Activated T-cell treated with anti-CD3 and anti-CD28 coated beads for 24 hours (primary cell): ENCODE data around the gene PLPPR2.
"Not testable (repeated sequence)": the region's sequence is repeated elsewhere in the genome, so short reads cannot be mapped to it uniquely, and the experiment has no call there.

ENCODE experiments used
- DNase-seq: peaks from one replicate; pipeline ENCODE4 v3.0.0-alpha.2; 2020; ENCODE audit warnings: low read depth

PLPPR2 gene

DNA sequence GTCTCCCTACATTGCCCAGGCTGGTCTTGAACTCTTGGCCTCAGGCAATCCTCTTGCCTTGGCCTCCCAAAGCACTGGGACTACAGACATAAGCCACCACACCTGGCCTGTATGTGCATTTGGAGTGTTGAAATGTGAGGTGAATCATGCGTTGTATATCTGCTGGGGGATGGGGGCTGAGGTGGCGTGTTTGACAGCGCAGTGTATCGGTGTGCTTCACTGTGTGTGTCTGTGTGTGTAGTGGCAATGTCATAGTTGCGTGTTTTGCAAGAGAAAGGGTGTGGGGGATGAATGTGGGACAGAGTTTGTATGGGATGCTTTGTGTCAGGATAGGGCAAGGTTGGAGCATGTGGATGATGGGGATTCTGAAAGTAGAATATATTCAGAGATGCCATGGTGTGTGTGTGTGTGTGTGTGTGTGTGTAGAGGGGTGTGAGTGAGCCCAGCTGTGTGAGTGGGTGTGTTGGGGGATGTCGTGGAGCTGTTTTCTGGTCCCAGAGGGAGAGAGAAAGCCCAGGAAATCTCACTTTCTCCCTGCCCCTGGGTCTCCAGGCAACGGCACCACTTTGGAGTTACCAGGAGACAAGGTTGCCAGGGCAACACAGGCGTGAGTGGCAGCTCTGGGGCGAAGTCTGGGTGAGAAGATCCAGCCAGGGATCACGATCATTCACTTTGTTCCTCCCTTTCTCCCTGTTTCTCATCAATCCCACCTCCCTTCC is 18.1 kb downstream of the PLPPR2 start:
- DNase-seq: no peak

DNA sequence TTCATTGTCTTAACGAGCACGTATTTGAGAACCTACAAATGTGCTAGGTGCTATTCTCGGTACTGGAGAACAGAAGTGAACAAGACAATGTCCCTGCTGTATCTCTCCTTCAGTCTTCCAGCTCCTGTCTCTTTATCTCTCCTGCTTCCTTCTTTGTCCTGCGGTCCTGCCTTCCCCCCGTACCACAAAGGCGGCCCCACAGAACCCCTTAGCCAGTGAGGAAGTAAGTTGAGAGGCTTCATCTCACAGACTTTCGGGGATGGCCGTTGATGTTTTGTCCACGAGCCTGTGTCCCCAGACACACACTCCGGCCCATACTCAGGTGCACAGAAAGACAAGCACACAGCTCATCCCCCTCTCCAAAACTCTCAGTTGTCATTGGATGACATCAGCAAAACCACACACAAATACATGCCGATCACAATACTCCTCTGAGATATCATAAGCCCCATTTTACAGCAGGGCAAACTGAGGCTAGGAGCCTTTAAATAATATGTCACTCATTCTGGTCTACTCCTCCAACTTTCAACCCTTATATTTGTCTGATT is 18.7 kb downstream of the PLPPR2 start:
- DNase-seq: no peak

DNA sequence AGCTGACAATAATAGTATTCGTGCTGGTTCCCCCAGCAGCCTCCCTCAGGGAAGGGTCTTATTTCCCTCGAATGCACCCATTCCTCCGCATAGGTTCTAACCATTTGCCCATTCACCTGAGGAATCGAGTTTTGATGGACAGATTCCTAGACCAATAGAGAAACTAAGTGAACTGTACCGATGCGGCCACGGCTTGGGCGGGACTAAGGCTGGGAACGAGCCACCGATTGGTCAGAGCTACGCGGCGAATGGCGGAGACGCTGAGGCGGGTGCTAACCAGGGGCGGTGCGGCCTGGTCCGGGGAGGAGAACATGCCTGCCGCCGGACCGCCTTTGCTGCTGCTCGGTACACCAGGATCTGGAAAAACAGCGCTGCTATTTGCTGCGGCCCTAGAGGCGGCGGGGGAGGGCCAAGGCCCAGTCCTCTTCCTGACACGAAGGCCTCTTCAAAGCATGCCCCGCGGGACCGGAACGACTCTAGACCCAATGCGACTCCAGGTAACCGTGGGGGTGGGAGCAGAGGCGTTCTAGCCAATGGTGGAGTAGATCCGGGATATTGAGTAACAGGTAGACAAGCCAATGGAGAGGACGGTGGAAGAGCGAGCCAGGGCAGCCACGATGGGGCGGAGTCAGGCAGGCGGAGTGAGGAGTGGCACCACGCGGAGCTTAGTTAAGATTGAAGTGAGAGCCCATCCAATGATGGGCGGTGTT is 19.4 kb downstream of the PLPPR2 start, which contains the start of gene SWSAP1:
Gene SWSAP1 (plus strand): TSS at position 234 of the 710 bp plus-strand sequence. CDS start 15 bp downstream, at position 249.
- DNase-seq: peak; percentile 95

DNA sequence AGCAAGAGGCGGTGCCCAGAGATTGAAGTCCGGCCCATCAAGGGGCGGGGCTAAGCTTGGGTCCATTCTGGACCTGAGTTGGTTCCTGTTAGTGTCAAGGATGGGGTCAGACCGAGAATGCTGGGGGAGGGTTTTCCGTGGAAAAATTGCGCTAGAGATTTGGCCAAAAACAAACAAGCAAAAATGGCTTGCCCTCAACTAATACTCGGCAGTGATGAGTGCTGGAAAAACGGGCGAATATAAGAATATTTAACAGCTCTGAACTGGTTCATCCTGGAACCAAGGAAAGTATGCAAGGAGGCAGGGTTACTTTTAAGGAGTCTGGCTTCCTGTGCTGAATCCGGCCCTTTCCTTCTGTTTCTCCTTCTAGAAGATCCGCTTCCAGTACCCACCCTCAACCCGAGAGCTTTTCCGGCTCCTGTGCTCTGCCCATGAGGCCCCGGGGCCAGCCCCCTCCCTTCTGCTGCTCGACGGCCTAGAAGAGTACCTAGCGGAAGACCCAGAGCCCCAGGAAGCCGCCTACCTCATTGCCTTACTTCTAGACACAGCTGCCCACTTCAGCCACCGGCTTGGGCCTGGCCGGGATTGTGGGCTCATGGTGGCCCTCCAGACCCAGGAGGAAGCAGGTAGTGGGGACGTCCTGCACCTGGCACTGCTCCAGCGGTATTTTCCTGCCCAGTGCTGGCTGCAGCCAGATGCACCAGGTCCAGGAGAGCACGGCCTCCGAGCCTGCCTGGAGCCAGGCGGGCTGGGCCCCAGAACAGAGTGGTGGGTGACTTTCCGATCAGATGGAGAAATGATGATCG is 20.1 kb downstream of the PLPPR2 start:
- DNase-seq: peak; percentile 55

DNA sequence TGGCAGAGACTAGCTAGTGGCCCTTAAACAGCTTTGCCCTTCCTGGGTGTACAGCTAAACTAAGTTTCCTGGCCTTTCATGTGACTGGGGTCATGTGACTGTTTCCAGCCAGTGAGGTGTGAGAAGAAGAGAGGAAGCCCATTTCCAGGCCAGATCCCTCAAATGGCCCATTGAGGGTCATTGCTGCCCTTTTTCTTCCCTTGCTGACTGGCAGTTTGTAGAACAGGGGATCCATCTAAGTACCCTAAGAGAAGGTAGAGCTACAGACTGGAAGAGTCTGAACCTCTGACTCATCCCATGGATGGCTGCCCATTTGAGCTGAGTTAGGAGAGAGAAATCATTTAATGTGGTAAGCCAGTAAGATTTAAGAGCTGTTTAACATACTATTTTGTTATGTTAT is 22.0 kb downstream of the PLPPR2 start:
- DNase-seq: no peak

DNA sequence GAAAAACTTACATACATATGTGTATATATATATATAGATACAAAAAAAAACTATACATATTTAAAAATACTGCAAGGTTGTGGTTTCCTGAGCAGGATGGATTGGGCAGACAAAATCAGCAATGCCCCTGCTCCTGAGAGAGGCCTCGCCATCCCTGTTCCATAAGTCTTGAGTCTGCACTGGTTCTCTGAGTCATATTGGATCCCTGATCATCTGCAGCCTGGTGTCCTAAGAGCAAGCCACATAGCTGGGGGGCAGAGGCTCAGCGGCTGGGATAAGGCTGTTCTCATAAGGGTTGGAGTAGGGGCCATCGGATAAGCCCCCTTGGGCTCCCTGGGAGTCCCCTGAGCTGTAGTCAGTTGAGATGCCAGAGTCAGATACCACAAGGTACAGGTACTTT is 22.5 kb downstream of the PLPPR2 start:
- no peak for DNase-seq

DNA sequence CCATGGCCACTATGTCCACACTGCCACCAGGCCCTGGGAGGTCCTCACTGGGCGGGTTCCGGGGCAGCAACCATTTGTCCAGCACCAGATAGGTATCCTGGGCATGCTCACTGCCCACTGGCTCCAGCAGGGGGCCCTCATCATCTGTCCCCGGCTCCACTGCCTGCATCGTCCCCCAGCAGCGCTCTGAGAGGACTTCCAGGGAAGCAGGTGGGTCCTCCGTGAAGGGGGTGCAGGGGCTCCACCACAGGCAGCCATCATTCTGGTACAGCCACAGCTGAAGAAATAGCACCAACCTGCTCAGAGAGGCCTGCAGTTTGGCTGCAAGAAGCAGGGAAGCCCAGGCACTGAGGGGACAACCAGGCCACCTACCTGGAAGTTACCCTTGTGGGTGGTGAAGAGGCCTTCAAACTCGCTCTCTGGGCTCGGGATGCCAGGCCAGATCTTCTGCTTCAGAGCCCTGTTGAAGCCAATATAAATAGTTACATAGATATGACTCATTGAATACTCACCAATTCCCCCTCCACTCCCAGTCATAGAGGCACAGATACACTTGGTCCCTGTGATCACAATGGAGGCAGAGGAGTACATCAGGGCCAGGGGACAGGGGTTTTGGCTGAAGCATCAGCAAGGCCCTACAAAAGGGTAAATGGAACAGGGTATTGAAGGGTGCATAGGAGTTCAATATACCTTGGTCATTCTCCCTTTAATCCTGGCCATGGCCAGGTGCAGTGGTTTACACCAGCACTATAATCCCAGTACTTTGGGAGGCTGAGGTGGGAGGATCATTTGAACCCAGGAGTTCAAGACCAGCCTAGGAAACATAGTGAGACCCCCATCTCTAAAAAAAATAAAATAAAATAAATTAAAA is 23.3 kb downstream of the PLPPR2 start:
- DNase-seq: no peak

DNA sequence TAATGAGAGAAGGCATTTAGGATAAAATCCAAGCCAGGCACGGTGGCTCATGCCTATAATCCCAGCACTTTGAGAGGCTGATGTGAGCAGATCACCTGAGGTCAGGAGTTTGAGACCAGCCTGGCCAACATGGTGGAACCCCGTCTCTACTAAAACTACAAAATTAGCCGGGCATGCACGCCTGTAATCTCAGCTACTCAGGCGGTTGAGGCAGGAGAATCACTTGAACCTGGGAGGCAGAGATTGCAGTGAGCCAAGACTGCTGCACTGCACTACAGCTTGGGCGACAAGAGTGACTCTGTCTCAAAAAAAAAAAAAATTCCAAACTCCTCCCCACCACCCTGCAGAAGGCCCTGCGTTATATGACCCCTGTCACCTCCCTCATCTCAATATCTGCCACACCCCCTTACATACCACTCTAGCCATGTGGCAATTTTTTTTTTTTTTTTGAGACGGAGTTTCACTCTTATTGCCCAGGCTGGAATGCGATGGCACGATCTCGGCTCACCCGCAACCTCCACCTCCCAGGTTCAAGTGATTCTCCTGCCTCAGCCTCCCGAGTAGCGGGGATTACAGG is 24.1 kb downstream of the PLPPR2 start:
- DNase-seq: not testable (repeated sequence)

DNA sequence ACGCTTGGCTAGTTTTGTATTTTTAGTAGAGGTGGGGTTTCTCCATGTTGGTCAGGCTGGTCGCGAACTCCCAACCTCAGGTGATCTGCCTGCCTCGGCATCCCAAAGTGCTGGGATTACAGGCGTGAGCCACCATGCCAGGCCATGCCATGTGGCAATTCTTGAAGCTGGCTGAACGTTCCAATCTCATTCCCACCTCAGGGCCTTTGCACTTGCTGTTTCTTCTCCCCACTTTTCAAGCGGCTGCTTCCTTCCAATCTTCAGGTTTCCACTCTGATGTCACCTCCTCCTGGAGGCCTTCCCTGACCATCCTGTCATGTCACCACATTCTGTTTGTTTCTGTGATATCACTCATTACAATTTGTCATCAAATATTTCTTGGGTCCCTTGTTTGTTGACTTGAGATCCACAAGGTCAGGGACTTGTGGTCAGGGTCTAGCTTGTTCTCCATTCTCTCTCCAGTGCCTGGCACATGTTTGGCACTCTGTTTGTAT is 24.7 kb downstream of the PLPPR2 start:
- DNase-seq: no peak

DNA sequence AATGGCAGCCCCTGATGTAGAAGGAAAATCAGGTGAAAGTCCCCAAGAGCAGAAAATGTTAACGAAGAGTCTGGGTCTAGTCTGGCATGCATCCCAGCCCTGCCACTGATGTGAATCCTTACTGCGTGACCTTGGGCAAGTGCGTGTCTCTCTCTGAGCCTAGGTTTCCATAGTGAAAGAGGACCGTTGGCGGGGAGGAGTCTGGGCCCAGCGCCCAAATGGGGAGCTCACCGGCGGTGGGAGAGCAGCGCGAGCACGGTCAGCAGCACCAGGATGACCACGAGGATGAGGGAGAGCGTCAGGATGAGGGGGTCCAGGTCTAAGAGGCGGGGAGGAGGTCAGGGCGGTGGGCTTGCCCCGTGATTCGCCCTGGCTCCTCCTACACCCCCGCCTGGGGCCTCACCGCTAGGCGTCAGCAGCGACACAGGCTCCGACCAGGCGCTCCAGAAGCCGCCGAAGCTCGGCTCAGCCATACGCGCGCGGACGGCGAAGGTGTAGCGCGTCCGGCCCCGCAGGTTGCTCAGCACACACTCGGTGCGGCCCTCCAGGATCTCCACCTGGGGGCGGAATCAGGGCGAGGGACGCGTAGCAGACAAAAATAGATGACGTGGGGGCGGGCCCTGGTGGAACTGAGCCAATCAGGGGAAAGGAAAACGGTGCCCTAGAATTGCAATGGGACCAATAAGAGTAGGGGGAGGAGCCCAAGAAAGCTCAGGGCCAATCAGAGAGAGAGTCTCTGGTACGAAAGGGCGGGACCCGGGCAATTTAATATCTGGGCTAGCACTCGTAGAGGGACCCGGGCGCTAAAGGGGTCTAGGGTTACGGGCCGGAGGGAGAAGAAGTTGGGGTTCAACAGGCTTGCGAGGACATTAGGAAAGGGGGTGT is 25.7 kb downstream of the PLPPR2 start:
- DNase-seq: peak; percentile 92

DNA sequence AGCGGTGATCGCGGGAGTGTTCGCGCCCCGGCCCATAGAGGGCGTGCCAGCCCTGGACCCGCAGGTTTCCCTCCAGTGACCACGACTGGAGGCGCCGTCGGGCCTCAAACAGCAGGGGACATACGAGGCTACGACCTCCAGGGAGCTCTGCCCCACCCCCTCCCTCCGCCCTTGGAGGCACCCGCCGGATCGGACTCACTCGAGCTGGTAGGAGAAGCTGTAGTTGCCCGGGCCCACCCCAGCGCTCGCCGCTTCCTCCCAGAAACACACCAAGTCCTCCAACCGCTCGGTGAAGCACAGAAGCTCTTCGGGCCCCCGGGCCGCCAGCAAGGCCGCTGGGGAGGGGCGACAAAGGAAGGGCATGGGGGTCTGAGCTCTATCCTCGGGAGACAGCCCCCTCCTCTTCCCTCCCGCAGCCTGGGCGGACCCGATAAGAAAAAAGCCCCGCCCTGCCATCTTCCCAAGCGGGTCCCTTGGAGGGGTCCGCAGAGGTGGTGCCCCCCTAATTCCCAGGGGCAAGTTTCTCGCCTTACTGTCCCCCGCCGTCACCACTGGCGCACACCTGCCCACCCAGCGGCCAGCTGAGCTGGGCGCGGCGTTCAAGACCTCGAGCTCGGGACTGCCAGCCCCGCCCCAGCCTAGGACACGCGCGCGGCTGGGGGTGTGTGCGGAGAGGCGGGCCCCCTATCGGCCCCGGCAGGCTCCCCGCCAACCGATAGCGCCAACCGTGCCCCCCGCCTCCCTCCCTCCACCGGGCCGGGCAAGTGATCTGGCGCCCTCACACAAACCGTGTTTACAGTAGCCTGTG is 27.9 kb downstream of the PLPPR2 start:
- no peak for DNase-seq

DNA sequence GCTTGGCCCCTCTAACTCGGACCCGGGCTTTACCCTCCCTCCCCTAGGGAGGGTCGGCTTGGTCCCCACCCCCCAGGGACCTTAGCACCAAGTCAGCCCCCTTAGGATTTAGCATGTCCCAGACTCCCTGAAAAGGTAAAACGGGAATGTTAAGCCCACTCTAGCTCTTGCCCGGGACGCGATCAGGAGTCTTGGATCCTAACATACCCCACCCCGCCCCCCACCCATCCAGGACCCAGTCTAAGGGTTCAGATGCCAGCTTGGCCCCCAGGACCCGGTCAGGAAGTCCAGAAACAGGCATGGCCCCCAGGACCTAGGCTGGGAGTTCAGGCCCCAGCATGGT is 28.4 kb downstream of the PLPPR2 start:
- DNase-seq: no peak

DNA sequence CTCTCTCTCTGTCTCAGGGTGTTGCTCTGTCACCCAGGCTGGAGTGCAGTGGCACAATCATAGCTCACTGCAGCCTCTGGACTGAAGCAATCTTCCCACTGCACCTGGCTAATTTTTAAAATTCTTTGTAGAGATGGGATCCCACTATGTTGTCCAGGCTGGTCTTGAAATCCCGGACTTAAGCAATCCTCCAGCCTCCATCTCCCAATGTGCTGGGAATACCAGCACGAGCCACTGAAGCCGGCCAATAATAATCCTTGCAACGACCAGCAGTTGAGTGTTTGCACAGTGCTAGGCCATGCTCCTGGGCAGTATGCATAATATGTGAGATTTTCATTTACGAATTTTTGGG is 29.5 kb downstream of the PLPPR2 start:
- DNase-seq: no peak

DNA sequence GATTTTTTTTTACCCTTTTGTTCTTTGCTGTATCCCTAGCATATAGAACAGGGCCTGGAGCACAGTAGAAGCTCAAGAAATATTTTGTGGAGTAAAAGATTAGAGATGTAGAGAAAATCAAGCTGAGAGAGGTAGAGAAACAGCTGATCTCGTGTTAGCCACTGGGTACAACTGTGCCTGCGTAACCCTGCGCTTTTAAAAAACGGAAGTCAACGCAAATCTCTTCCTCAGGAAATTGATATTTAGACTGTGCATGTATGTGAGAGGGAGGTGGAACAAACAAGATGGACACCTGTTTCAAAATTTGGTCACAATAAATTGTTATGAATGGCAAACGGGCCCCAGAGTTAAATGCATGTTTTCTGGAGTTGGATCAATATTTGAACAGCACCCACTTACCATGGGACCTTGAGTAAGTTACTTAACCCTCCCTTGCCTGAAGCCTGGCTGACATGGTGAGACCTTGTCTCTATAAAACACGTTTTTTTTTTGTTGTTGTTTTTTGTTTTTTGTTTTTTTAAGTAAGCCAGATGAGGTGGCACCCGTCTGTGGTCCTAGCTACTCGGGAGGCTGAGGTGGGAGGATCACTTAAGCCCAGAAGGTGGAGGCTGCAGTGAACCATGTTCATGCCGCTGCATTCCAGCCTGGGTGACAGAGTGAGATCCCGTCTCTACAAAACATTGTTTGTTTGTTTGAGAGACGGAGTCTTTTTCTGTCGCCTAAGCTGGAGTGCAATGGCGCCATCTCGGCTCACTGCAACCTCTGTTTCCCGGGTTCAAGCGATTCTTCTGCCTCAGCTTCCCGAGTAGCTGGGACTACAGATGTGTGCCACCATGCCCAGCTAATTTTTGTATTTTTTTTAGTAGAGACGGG is 32.2 kb downstream of the PLPPR2 start:
- DNase-seq: no peak

DNA sequence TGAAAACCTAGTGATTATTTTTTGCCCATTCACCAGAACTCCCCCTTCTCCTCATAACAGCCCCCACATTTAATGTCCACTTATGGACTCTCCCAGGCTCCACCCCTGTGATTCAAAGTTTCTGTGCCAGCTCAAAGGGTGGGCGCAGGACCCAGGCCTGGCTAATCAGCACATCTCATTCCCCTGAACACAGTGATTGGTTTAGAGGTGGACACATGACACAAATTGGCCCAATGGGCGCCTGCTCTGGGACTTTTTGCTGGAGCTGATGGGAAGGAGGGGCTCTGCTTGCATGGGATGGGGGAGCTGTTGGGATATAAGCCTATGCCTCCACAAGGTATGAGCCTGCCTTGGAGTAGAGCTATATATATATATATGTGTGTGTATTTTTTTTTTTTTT is 35.1 kb downstream of the PLPPR2 start:
- DNase-seq: no peak

DNA sequence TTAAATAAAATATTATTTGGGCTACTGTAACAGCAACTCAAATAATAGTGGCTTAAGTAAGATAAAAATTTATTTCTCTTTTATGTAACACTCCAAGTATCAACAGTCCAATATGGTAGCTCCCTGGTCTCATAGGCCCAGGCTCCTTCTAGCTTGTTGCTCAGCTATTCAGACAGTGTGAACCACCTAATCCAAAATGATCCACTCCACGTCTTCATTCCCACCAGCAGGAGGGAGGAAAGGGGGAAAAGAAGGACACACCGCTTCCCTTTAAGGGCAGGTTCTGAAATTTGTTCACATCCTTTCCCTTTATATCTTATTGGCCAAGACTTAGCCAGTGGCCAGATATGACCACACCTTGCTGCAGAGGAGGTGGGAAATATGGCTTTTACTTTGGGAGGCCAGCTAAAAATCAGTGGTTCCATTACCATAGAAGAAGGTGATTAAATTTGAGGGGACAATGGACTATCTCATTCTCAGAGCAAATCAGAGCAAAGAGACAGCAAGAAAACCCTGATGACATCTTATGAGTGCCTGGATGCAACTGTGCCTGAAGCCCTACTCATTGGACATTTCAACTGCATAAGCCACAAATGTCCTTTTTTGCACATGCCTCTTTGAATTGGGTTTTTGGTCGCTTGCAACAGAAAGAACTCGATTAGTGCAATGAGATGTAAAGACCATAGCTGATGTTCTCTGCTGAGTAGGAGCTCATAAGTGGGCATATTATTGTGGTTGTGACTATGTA is 35.9 kb downstream of the PLPPR2 start:
- no peak for DNase-seq

DNA sequence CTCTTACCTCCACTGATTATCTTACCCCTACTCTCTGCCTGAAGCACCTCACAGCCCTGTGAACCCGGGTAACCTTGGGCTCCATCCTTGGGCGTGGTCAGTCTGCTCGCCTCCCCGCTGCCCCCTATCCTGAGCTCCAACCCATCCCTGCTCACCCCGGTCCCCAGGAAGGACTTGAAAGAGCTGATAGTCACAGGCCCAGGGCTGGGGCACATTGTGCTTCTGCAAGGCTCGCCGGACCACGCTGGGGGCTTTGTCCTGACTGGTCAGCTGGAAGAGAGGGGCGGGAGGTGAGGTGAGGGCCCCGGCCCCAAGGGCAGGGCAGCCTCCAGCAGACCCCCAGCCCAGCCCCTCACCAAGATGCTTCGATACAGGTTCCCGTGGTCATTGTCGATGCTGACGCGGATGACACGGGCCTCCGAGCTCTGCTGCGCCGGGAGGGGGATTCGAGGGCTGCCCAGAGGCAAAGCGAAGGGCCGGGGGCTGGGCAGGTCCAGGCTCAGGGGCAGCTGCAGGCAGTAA is 41.9 kb downstream of the PLPPR2 start:
- DNase-seq: no peak
